T-helper 2 cell treated with Interferon-gamma antibody and Interleukin-4, amounts not matched to agents 5 μg/mL and 100 μg/mL, for 36 hours (primary cell): Measurements from ENCODE around the gene NCR3LG1.
"Not testable (repeated sequence)": the region's sequence is repeated elsewhere in the genome, so short reads cannot be mapped to it uniquely, and the experiment has no call there.

ENCODE experiments used
- DNase-seq: peaks from one replicate; pipeline ENCODE4 v3.0.0; 2021; ENCODE audit warnings: low spot score
- H3K27ac Mint-ChIP-seq: one replicate; pipeline ENCODE4 v1.8.0; 2021; ENCODE audit warnings: mild to moderate bottlenecking, mixed read lengths
- H3K27me3 Mint-ChIP-seq: one replicate; pipeline ENCODE4 v1.8.0; 2021; ENCODE audit warnings: low read depth, mixed read lengths
- H3K36me3 Mint-ChIP-seq: one replicate; pipeline ENCODE4 v1.8.0; 2021; ENCODE audit warnings: low read depth, mixed read lengths
- H3K4me1 Mint-ChIP-seq: one replicate; pipeline ENCODE4 v1.8.0; 2021; ENCODE audit warnings: low read depth, mixed read lengths
- H3K4me3 Mint-ChIP-seq: one replicate; pipeline ENCODE4 v1.8.0; 2022; ENCODE audit warnings: mild to moderate bottlenecking, moderate library complexity, mixed read lengths
- H3K9me3 Mint-ChIP-seq: one replicate; pipeline ENCODE4 v1.8.0; 2021; ENCODE audit warnings: mixed read lengths

NCR3LG1 gene

GRCh38 chr11:17416492-17416891 lies 64.9 kb downstream of the NCR3LG1 start:
- Mint-ChIP-seq H3K9me3 (no peaks in the 10 kb centered on the region), H3K4me3 (peak overlapping the region; percentile 30), H3K36me3 (no peaks in the 10 kb centered on the region), H3K27ac (no peak overlapping the region), H3K27me3 (peaks cover 60% of the 10 kb centered on the region), H3K4me1 (peaks cover 51% of the 10 kb centered on the region)
- no peak for DNase-seq

- Mint-ChIP-seq H3K4me3 (no peak overlapping the region), H3K36me3 (no peaks in the 10 kb centered on the region), H3K27ac (no peak overlapping the region), H3K9me3 (no peaks in the 10 kb centered on the region), H3K27me3 (peaks cover 65% of the 10 kb centered on the region), H3K4me1 (peaks cover 48% of the 10 kb centered on the region)
- DNase-seq = no peak
These were observed 67.0 kb downstream of the NCR3LG1 start for GRCh38 chr11:17418444-17419081.

GRCh38 chr11:17421781-17422180 lies 70.2 kb downstream of the NCR3LG1 start:
- Mint-ChIP-seq H3K27ac (no peak overlapping the region), H3K9me3 (peaks cover 5% of the 10 kb centered on the region), H3K36me3 (peaks cover 6% of the 10 kb centered on the region), H3K27me3 (peaks cover 52% of the 10 kb centered on the region), H3K4me3 (no peak overlapping the region), H3K4me1 (peaks cover 45% of the 10 kb centered on the region)
- no peak for DNase-seq

- Mint-ChIP-seq H3K36me3 (peaks cover 6% of the 10 kb centered on the region), H3K27ac (no peak overlapping the region), H3K4me3 (no peak overlapping the region), H3K4me1 (peaks cover 53% of the 10 kb centered on the region), H3K27me3 (peaks cover 41% of the 10 kb centered on the region), H3K9me3 (peaks cover 5% of the 10 kb centered on the region)
- no peak for DNase-seq
These were observed 72.1 kb downstream of the NCR3LG1 start for GRCh38 chr11:17423533-17424310.

GRCh38 chr11:17426233-17426632 lies 74.6 kb downstream of the NCR3LG1 start:
- DNase-seq, H3K36me3 Mint-ChIP-seq, H3K9me3 Mint-ChIP-seq: not testable (repeated sequence)
- peak overlapping the region; percentile 52 for H3K4me3 Mint-ChIP-seq
- H3K27me3 Mint-ChIP-seq = peaks cover 27% of the 10 kb centered on the region
- peak overlapping the region; percentile 34 for H3K27ac Mint-ChIP-seq
- peaks cover 45% of the 10 kb centered on the region for H3K4me1 Mint-ChIP-seq
